Measurements from ENCODE around the gene RUSF1.
"Not testable (repeated sequence)": the region's sequence is repeated elsewhere in the genome, so short reads cannot be mapped to it uniquely, and the experiment has no call there.

RUSF1 gene

DNA sequence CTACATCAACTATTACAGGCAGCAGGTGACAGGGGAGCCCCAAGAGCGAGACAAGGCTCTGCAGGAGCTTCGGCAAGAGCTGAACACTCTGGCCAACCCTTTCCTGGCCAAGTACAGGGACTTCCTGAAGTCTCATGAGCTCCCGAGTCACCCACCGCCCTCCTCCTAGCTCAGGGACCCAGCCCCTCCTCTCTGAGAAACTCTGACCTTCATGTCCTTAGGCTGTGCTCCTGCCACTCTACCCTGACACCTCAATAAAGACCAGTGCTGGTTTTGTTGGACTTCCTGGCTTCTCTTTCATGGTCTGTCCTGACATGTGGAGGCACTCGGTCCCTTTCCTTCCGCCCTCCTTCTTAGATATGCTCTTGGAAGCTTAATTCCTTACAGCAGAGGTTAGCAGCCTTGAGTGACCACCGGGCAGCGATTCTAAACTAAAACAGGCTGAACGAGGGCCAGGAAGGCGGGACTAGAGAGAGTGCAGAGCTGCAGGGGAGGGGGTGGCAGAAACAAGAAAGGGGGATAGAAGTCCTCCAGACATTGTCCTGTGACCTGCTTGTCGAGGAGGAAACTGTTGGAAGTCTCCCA, 20.4 kb upstream of the RUSF1 start:
- DNase-seq (ENCODE audit: low spot score): no peak
- TF ChIP-seq, protein P1, sequence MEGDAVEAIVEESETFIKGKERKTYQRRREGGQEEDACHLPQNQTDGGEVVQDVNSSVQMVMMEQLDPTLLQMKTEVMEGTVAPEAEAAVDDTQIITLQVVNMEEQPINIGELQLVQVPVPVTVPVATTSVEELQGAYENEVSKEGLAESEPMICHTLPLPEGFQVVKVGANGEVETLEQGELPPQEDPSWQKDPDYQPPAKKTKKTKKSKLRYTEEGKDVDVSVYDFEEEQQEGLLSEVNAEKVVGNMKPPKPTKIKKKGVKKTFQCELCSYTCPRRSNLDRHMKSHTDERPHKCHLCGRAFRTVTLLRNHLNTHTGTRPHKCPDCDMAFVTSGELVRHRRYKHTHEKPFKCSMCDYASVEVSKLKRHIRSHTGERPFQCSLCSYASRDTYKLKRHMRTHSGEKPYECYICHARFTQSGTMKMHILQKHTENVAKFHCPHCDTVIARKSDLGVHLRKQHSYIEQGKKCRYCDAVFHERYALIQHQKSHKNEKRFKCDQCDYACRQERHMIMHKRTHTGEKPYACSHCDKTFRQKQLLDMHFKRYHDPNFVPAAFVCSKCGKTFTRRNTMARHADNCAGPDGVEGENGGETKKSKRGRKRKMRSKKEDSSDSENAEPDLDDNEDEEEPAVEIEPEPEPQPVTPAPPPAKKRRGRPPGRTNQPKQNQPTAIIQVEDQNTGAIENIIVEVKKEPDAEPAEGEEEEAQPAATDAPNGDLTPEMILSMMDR (IDR thresholded peaks at IDR 0.05; ENCODE audit: borderline replicate concordance, control extremely low read depth, extremely low read depth, insufficient read depth, missing control alignments): no peak
- in situ Hi-C loops (cut with MboI; ENCODE audit: low sequenced_read_pairs, unreplicated experiment): no loop called here

DNA sequence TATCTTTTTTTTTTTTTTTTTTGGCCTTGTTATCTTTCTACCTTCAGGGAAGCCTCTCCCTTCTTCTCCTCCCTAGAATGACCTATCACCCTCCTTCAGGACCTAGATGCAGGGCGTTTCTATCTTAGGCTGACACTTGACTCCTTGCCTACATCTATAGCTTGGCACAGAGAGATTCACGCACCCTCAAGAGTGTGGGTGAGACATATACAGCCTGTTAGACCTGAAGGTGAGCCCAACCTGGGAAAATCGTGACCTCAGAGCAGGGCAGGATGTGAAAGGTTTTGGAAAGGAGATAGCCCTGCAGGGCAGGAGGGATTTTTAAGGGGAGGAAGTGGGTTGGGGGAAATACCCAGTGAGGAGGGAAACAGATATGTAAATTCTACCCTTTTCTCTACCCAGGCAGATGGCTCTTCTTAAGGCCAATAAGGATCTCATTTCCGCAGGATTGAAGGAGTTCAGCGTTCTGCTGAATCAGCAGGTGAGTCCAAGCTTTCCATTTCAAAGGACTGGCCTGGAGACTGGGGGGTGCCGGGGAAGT, 19.6 kb upstream of the RUSF1 start, which contains the start of gene AHSP:
Gene AHSP, plus strand, starts transcription at position 167 of the 541 bp plus-strand sequence. Its CDS starts 240 bp downstream, at position 407.
- in situ Hi-C loops (cut with MboI; ENCODE audit: low sequenced_read_pairs, unreplicated experiment): no loop called here
- no peak for DNase-seq (ENCODE audit: low spot score)
- TF ChIP-seq, protein P1 (IDR thresholded peaks at IDR 0.05; ENCODE audit: borderline replicate concordance, control extremely low read depth, extremely low read depth, insufficient read depth, missing control alignments): no peak

DNA sequence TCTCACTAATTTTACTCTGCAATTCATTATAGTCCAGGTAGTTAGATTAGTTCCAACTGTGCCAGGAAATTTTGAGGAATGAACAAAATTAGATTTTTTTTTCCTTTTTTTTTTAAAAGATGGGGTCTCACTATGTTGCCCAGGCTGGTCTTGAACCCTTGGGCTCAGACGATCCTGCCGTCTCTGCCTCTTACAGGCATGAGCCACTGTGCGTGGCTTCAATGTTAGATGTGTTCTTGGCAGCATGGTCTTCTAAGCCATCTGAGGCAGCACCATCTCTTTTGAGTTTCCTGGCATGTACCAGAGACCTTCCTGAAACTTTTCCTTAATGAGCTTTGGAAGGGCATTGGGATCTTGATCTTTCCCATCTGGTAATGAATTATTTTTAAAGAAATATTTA, 16.9 kb upstream of the RUSF1 start:
- no peak for DNase-seq (ENCODE audit: low spot score)
- in situ Hi-C loops (cut with MboI; ENCODE audit: low sequenced_read_pairs, unreplicated experiment): no loop called here
- TF ChIP-seq, protein P1 (IDR thresholded peaks at IDR 0.05; ENCODE audit: borderline replicate concordance, control extremely low read depth, extremely low read depth, insufficient read depth, missing control alignments): no peak

DNA sequence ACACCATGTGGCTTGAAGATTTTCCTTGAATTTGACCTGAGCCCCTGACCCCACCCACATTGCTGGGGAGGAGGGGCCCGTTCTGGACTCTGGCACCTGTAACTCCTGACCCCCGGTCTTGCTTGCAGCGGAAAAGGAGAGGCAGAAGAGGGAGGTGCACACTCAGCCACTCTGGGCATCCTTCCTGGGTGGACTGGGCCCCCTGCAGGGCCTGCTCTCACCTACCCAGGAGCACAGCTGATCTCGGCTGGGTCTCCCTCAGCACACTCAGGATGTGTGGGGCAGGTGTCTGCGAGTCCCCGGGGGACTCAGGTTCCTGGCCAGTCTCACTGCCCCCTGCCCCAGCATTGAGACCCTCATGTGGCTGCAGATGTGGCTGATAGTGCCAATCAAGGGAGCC, 15.6 kb upstream of the RUSF1 start:
- in situ Hi-C loops (cut with MboI; ENCODE audit: low sequenced_read_pairs, unreplicated experiment): loop anchor here (25.0 kb wide), 1 partner anchor 189 kb away; a partner anchor contains a TSS
- not testable (repeated sequence) for DNase-seq (ENCODE audit: low spot score)

DNA sequence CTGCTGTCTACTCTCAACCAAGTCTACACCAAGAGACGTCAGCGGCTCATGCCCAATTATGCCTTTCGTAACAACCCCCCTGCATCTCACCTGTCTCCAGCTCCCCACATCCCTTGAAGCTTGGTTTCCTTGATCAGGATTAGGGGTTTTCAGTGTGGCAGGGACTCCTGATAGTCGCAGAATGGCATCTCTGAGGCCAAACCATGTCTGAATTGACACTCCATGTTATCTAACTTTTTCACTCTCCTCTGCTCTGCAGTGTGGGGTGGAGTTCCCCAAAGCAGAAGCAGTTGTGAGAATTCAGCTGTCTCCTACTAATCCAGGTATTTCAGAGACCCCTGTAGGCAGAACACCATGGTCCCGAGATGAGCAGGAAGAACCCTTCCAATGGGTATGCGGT, 13.9 kb upstream of the RUSF1 start:
- DNase-seq (ENCODE audit: low spot score): no peak
- TF ChIP-seq, protein P1 (IDR thresholded peaks at IDR 0.05; ENCODE audit: borderline replicate concordance, control extremely low read depth, extremely low read depth, insufficient read depth, missing control alignments): no peak
- in situ Hi-C loops (cut with MboI; ENCODE audit: low sequenced_read_pairs, unreplicated experiment): loop anchor here (25.0 kb wide), 1 partner anchor 190 kb away; a partner anchor contains a TSS

DNA sequence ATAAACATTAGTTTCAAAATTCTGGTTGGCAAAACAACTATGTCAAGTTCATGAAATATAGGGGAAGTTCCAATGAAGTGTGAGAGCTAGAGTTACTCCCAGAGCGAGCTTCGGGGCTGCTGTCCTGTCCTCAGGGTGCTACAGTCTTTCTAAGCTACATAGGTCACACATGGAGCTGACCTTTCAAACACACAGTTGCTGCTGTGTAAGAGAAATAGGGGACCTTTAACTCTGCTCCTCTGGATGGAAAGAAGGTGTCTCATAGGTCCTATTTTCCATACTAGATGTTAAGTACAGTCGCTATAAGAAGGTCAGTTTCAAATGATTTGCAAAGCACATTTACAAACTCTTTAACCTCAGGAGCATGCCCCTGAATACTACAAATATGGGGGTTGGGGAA, 13.2 kb upstream of the RUSF1 start:
- TF ChIP-seq, protein P1 (IDR thresholded peaks at IDR 0.05; ENCODE audit: borderline replicate concordance, control extremely low read depth, extremely low read depth, insufficient read depth, missing control alignments): no peak
- DNase-seq (ENCODE audit: low spot score): no peak
- in situ Hi-C loops (cut with MboI; ENCODE audit: low sequenced_read_pairs, unreplicated experiment): loop anchor here (25.0 kb wide), 1 partner anchor 191 kb away; a partner anchor contains a TSS

DNA sequence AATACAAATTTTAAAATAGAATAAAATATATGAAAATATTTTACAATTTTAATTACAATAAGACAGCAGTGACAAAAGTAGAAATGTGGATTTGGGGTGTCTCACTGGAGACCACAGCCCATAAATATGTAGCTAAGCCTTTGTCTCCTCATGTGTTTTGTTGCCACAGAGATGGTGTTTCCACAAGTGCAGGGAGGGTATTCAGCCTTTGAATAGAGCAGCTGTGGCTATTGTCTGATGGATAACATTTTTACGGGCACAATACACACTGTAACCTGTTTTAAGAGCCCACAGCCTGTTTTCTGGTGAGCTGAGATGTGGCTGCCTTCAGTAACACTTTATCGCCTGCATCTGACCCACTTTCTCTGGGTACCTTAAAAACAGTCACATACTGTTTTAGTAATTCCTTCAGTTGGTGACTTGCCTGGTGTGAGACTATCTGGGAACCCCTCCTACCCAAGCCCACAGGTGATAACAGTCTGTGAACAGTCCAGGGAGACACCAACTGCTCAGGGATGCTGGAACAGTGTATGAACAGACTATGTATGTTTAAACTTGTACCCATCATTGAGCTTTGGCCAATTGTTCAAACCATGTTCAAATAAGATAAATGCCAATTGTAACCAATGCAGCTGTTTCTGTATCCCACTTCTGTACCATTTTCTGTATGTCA, 11.7 kb upstream of the RUSF1 start:
- in situ Hi-C loops (cut with MboI; ENCODE audit: low sequenced_read_pairs, unreplicated experiment): loop anchor here (25.0 kb wide), 1 partner anchor 192 kb away; a partner anchor contains a TSS
- DNase-seq (ENCODE audit: low spot score): no peak
- TF ChIP-seq, protein P1 (IDR thresholded peaks at IDR 0.05; ENCODE audit: borderline replicate concordance, control extremely low read depth, extremely low read depth, insufficient read depth, missing control alignments): no peak
